RWPE2 (cell line): ENCODE results near the gene LAMA5.

Experiments used
- ATAC-seq: fragments of 200-7000 bp; cut with Tn5 transposase; 3 replicates; pipeline ENCODE4 v1.9.1; 2021; ENCODE audit warnings: low read depth
- DNase-seq: peaks from one replicate; pipeline ENCODE4 v3.0.0-alpha.2; 2020; ENCODE audit warnings: low spot score
- H3K27ac ChIP-seq: fragments of 450-650 bp; 2 replicates; pipeline ENCODE4 v1.5.1; 2017; ENCODE audit warnings: mild to moderate bottlenecking; ENCODE audit not compliant: poor library complexity, severe bottlenecking
- H3K27me3 ChIP-seq: fragments of 250-450 bp; sonication (Bioruptor Pico); 2 replicates; pipeline ENCODE4 v1.5.1; 2021; ENCODE audit warnings: mild to moderate bottlenecking, moderate library complexity; ENCODE audit not compliant: insufficient read depth, poor library complexity, severe bottlenecking
- H3K36me3 ChIP-seq: fragments of 250-450 bp; sonication (Bioruptor Pico); 2 replicates; pipeline ENCODE4 v1.5.1; 2020; ENCODE audit warnings: low read depth, mild to moderate bottlenecking, moderate library complexity
- H3K4me1 ChIP-seq: fragments of 250-450 bp; sonication (Bioruptor Pico); 2 replicates; pipeline ENCODE4 v1.5.1; 2021; ENCODE audit warnings: mild to moderate bottlenecking, moderate library complexity; ENCODE audit not compliant: insufficient read depth, poor library complexity, severe bottlenecking
- H3K4me3 ChIP-seq: fragments of 250-450 bp; sonication (Bioruptor Pico); 2 replicates; pipeline ENCODE4 v1.5.1; 2021; ENCODE audit warnings: mild to moderate bottlenecking, moderate library complexity; ENCODE audit not compliant: severe bottlenecking
- H3K9me3 ChIP-seq: fragments of 250-450 bp; sonication (Bioruptor Pico); 2 replicates; pipeline ENCODE4 v1.5.1; 2021; ENCODE audit warnings: mild to moderate bottlenecking, moderate library complexity; ENCODE audit not compliant: severe bottlenecking
- TF ChIP-seq, protein P1 (sequence below): fragments of 450-650 bp; IDR thresholded peaks from one replicate; pipeline ENCODE4 v1.5.1; 2017; ENCODE audit warnings: mild to moderate bottlenecking, moderate library complexity; ENCODE audit not compliant: poor library complexity, severe bottlenecking

The LAMA5 gene

DNA sequence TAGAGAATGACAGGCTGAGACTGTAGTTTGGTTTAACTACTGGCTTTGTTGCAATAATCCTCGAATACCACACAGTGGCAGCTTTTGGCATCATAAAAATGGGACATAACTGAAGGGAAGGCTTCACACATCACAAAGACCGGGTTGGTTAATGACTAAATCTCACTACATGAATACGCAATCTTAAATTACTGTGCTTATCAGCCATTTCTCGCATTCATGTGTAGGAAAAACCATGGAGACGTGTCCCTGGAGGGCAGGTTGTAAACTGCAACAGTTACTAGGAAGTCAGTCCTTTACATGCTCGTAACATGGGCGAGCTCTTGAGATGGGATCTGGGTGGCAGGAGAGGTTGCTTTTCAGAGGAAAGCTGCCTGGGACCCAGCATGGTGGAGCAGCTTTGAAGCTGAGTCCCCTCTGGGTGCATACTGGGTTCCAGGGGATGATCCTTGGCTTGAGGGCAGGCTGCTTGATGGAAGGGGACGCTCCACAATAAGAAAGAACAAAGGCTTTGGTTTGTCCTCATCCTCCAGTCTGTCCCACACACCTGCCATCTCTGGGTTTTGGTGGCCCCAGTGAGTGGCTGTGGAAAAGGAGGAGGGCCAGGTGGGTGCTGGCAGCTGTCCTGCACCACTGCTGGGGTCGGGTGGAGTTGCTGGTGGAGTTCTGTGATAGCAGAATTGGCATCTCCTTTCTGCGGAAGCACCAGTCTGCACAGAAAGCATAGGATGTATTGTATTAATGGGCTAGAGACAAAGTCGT is 21.9 kb upstream of the LAMA5 start:
- Histone ChIP-seq H3K27ac (peak overlapping the region; percentile 84), H3K9me3 (no peaks in the 10 kb centered on the region), H3K4me1 (peaks cover 14% of the 10 kb centered on the region), H3K36me3 (peaks cover 51% of the 10 kb centered on the region), H3K4me3 (no peak overlapping the region), H3K27me3 (no peaks in the 10 kb centered on the region)
- TF ChIP-seq, protein P1, sequence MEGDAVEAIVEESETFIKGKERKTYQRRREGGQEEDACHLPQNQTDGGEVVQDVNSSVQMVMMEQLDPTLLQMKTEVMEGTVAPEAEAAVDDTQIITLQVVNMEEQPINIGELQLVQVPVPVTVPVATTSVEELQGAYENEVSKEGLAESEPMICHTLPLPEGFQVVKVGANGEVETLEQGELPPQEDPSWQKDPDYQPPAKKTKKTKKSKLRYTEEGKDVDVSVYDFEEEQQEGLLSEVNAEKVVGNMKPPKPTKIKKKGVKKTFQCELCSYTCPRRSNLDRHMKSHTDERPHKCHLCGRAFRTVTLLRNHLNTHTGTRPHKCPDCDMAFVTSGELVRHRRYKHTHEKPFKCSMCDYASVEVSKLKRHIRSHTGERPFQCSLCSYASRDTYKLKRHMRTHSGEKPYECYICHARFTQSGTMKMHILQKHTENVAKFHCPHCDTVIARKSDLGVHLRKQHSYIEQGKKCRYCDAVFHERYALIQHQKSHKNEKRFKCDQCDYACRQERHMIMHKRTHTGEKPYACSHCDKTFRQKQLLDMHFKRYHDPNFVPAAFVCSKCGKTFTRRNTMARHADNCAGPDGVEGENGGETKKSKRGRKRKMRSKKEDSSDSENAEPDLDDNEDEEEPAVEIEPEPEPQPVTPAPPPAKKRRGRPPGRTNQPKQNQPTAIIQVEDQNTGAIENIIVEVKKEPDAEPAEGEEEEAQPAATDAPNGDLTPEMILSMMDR: peak; percentile 38
- ATAC-seq: no peak
- no peak for DNase-seq

DNA sequence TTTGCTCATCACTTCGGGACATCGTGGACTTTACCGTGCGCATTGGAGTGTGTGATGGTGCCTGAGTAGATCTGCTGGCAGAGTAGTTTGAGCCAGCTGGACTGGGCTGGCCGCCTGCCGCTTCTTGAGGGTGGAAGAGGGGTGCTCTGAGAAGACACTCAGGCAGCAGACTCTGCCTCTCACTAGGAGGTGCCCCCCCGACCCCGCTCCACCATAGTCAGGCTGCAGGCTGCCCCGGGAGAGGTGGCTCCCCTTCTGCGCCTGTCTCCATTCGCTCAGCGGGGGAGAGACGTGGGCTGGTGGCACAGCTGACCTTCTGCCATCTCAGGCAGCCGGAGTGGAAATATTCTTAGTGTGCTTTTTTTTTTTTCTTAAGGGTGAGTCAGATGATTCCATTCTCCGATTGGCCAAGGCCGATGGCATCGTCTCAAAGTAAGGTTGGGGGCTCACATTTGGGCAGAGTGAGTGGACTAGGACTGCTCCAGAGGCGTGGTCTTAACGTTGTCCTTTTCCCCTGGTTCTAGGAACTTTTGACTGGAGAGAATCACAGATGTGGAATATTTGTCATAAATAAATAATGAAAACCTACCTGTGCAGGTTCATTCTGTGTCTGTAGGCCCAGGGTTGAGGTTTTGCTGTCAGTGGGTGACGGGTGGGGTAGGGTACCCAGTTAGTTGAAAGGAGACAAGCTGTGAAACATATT is 21.0 kb upstream of the LAMA5 start:
- H3K9me3 ChIP-seq: no peaks in the 10 kb centered on the region
- H3K36me3 ChIP-seq: peaks cover 50% of the 10 kb centered on the region
- ATAC-seq (no peak), DNase-seq (peak; percentile 85)
- TF ChIP-seq, protein P1: no peak
- peak overlapping the region; percentile 84 for H3K27ac ChIP-seq
- peaks cover 14% of the 10 kb centered on the region for H3K4me1 ChIP-seq
- peak overlapping the region; percentile 96 for H3K4me3 ChIP-seq
- no peaks in the 10 kb centered on the region for H3K27me3 ChIP-seq

GRCh38 chr20:62387219-62387913 is 20.3 kb upstream of the LAMA5 start:
- Histone ChIP-seq H3K36me3 (peaks cover 50% of the 10 kb centered on the region), H3K4me3 (peak overlapping the region; percentile 96), H3K27ac (peak overlapping the region; percentile 84), H3K27me3 (no peaks in the 10 kb centered on the region), H3K4me1 (peaks cover 14% of the 10 kb centered on the region), H3K9me3 (no peaks in the 10 kb centered on the region)
- DNase-seq (no peak), ATAC-seq (0 out of 3 replicates have a peak, but pooled peaks have one; percentile 0)
- TF ChIP-seq, protein P1: no peak

- TF ChIP-seq, protein P1: no peak
- H3K27ac ChIP-seq: peak within 1 kb of the TSS; percentile 84
- peaks cover 14% of the 10 kb centered on the region for H3K4me1 ChIP-seq
- no peaks in the 10 kb centered on the region for H3K9me3 ChIP-seq
- H3K36me3 ChIP-seq: peaks cover 53% of the 10 kb centered on the region
- peak within 1 kb of the TSS; percentile 96 for H3K4me3 ChIP-seq
- peak; percentile 90 for DNase-seq
- ATAC-seq: peak; percentile 78
- no peaks in the 10 kb centered on the region for H3K27me3 ChIP-seq
These were observed 19.5 kb upstream of the LAMA5 start, which contains the start of gene RPS21 for GRCh38 chr20:62386383-62387218. RPS21 (plus strand) TSS chr20:62387103; CDS start chr20:62387339, 236 bp downstream.
